H1 (cell line): ENCODE measurements around the gene DMBT1. TPM values are rescaled to one million over a fixed set of nuclear protein-coding genes. Genes with fewer than 3 reads are reported as not detected.

ENCODE experiments used
- CTCF ChIA-PET: fragments of 300-600 bp; sonication (Branson Sonifier 250); formaldehyde crosslinking; loops from one replicate; lab custom pipeline; 2021; ENCODE audit not compliant: partially characterized antibody; lab: Charles Lee
- POLR2A ChIA-PET: fragments of 300-600 bp; sonication (Branson Sonifier 250); formaldehyde crosslinking; loops from one replicate; lab custom pipeline; 2021; ENCODE audit warnings: inconsistent platforms; ENCODE audit not compliant: partially characterized antibody; lab: Charles Lee
- DNase-seq, 2 experiments: peaks; one replicate each; pipeline versions ENCODE4 v3.0.0 to v3.0.0-alpha.2; 2010 to 2022; ENCODE audit warnings: low spot score in 2 of 2, low read depth in 1 of 2, mixed read lengths in 1 of 2
- FAIRE-seq: peaks from 2 replicates; lab custom pipeline; 2011; peaks lifted over from hg19 to GRCh38; lab: Jason Lieb, UNC
- H2AFZ ChIP-seq: 2 replicates; pipeline ENCODE4 v1.8.1; 2012; ENCODE audit warnings: low read length, inconsistent platforms
- H2AK5ac ChIP-seq: 2 replicates; pipeline ENCODE4 v1.6.1; 2013; ENCODE audit warnings: low read depth, low read length
- H2BK120ac ChIP-seq: replicated peaks from 2 replicates; pipeline ENCODE3; 2013; ENCODE audit warnings: low read depth, low read length, inconsistent platforms
- H2BK12ac ChIP-seq: 2 replicates; pipeline ENCODE4 v1.6.1; 2013; ENCODE audit warnings: low read depth, low read length
- H2BK15ac ChIP-seq: 2 replicates; pipeline ENCODE4 v1.6.1; 2013; ENCODE audit warnings: low read length
- H2BK20ac ChIP-seq: 2 replicates; pipeline ENCODE4 v1.6.1; 2013; ENCODE audit warnings: low read length
- H2BK5ac ChIP-seq: 2 replicates; pipeline ENCODE4 v1.6.1; 2013; ENCODE audit warnings: low read depth, low read length
- H3K14ac ChIP-seq: 2 replicates; pipeline ENCODE4 v1.6.1; 2013; ENCODE audit warnings: inconsistent platforms; ENCODE audit not compliant: insufficient read length
- H3K18ac ChIP-seq: 2 replicates; pipeline ENCODE4 v1.6.1; 2013; ENCODE audit warnings: low read length; ENCODE audit errors: extremely low read depth
- H3K23ac ChIP-seq: 2 replicates; pipeline ENCODE4 v1.6.1; 2013; ENCODE audit warnings: inconsistent platforms; ENCODE audit not compliant: insufficient read length
- H3K23me2 ChIP-seq: 2 replicates; pipeline ENCODE4 v1.6.1; 2013; ENCODE audit warnings: low read depth, low read length
- H3K27ac ChIP-seq: 2 replicates; pipeline ENCODE4 v1.6.1; 2011; ENCODE audit warnings: low read depth, low read length, inconsistent platforms
- H3K27me3 ChIP-seq, 4 experiments: replicated peaks in 1 of 4; 1 replicate in 1 of 4; 2 replicates in 3 of 4; pipeline versions ENCODE4 v1.6.1 to v1.8.1; 2011 to 2013; ENCODE audit warnings: low read length in 3 of 4, mild to moderate bottlenecking in 3 of 4, inconsistent platforms in 2 of 4, mixed read lengths in 2 of 4, moderate library complexity in 1 of 4; ENCODE audit not compliant: control insufficient read depth in 3 of 4, insufficient read depth in 3 of 4; ENCODE audit errors: extremely low read depth in 1 of 4
- H3K36me3 ChIP-seq, 4 experiments: 2 replicates each; pipeline versions ENCODE4 v1.6.1 to v1.8.1; 2011 to 2013; ENCODE audit warnings: mild to moderate bottlenecking in 4 of 4, low read length in 3 of 4, moderate library complexity in 2 of 4, control low read depth in 1 of 4, inconsistent platforms in 1 of 4; ENCODE audit not compliant: insufficient read depth in 4 of 4, control insufficient read depth in 2 of 4
- H3K4ac ChIP-seq: replicated peaks from 2 replicates; pipeline ENCODE3; 2013; ENCODE audit warnings: low read length, low read depth, mixed read lengths, inconsistent platforms; ENCODE audit not compliant: insufficient read length
- H3K4me1 ChIP-seq, 4 experiments: replicated peaks in 1 of 4; 1 replicate in 1 of 4; 2 replicates in 3 of 4; pipeline versions ENCODE4 v1.6.1 to v1.8.1; 2011 to 2013; ENCODE audit warnings: low read length in 3 of 4, inconsistent platforms in 2 of 4, mixed read lengths in 1 of 4; ENCODE audit not compliant: insufficient read depth in 4 of 4, control insufficient read depth in 3 of 4
- H3K4me2 ChIP-seq, 2 experiments: 2 replicates each; pipeline versions ENCODE4 v1.6.1 to v1.8.1; 2011 to 2013; ENCODE audit warnings: low read depth in 2 of 2, low read length in 2 of 2, control low read depth in 1 of 2, inconsistent platforms in 1 of 2, mild to moderate bottlenecking in 1 of 2; ENCODE audit not compliant: insufficient read depth in 1 of 2
- H3K4me3 ChIP-seq, 4 experiments: fragments of 200-600, 300-600 bp in 1 of 4; sonication (generic), shearing (Covaris generic), sonication (Bioruptor Twin) in 1 of 4; 2 replicates each; pipeline versions ENCODE4 v1.5.1 to v1.8.1; 2011 to 2016; ENCODE audit warnings: low read length in 4 of 4, low read depth in 3 of 4, control low read depth in 2 of 4, inconsistent platforms in 2 of 4, mild to moderate bottlenecking in 2 of 4, mixed read lengths in 1 of 4, moderate library complexity in 1 of 4; ENCODE audit not compliant: insufficient read depth in 2 of 4; ENCODE audit errors: extremely low read depth in 1 of 4
- H3K56ac ChIP-seq: replicated peaks from 2 replicates; pipeline ENCODE3; 2013; ENCODE audit warnings: low read depth, mild to moderate bottlenecking, mixed read lengths, low read length, inconsistent platforms; ENCODE audit not compliant: insufficient read length
- H3K79me1 ChIP-seq: 2 replicates; pipeline ENCODE4 v1.6.1; 2013; ENCODE audit warnings: low read depth, low read length, control low read depth
- H3K79me2 ChIP-seq, 2 experiments: 2 replicates each; pipeline versions ENCODE4 v1.6.1 to v1.8.1; 2012 to 2013; ENCODE audit warnings: low read length in 2 of 2, mild to moderate bottlenecking in 2 of 2, inconsistent platforms in 1 of 2; ENCODE audit not compliant: insufficient read depth in 2 of 2, control insufficient read depth in 1 of 2
- H3K9ac ChIP-seq, 4 experiments: replicated peaks in 1 of 4; 1 replicate in 1 of 4; 2 replicates in 3 of 4; pipeline versions ENCODE4 v1.6.1 to v1.8.1; 2011 to 2013; ENCODE audit warnings: low read depth in 3 of 4, low read length in 3 of 4, control low read depth in 2 of 4, mild to moderate bottlenecking in 2 of 4, moderate library complexity in 2 of 4, inconsistent platforms in 1 of 4; ENCODE audit errors: extremely low read depth in 1 of 4
- H3K9me3 ChIP-seq, 2 experiments: 2 replicates each; pipeline versions ENCODE4 v1.6.1 to v1.8.1; 2012 to 2013; ENCODE audit warnings: mild to moderate bottlenecking in 2 of 2, moderate library complexity in 2 of 2, control low read depth in 1 of 2, inconsistent platforms in 1 of 2, low read depth in 1 of 2, low read length in 1 of 2, mixed read lengths in 1 of 2; ENCODE audit not compliant: insufficient read depth in 2 of 2
- H4K20me1 ChIP-seq, 2 experiments: replicated peaks in 1 of 2; 2 replicates each; pipeline versions ENCODE3 to v1.8.1; 2011 to 2013; ENCODE audit warnings: inconsistent platforms in 2 of 2, low read length in 2 of 2, mild to moderate bottlenecking in 1 of 2; ENCODE audit not compliant: insufficient read depth in 2 of 2, control insufficient read depth in 1 of 2
- H4K5ac ChIP-seq: 2 replicates; pipeline ENCODE4 v1.6.1; 2013; ENCODE audit warnings: low read length, low read depth, mixed read lengths, inconsistent platforms; ENCODE audit not compliant: insufficient read length
- H4K8ac ChIP-seq: 2 replicates; pipeline ENCODE4 v1.8.0; 2013; ENCODE audit warnings: mild to moderate bottlenecking, moderate library complexity, low read length, inconsistent platforms; ENCODE audit not compliant: insufficient read depth; ENCODE audit errors: extremely low read depth
- H4K91ac ChIP-seq: replicated peaks from 2 replicates; pipeline ENCODE3; 2013; ENCODE audit warnings: low read length, mixed read lengths, inconsistent platforms; ENCODE audit not compliant: insufficient read length
- ATF3 ChIP-seq: IDR thresholded peaks from 2 replicates; pipeline ENCODE4 v1.6.1; 2011; ENCODE audit warnings: low read depth, mild to moderate bottlenecking, low read length; ENCODE audit not compliant: insufficient read depth
- BRCA1 ChIP-seq: IDR thresholded peaks from 2 replicates; pipeline ENCODE4 v1.6.1; 2012; ENCODE audit warnings: low read depth, low read length, improper control_type of control experiment
- CREB1 ChIP-seq: IDR thresholded peaks from 2 replicates; pipeline ENCODE4 v1.6.1; 2012; ENCODE audit warnings: inconsistent platforms
- MAFK ChIP-seq: IDR thresholded peaks from 2 replicates; pipeline ENCODE4 v1.6.1; 2012; ENCODE audit warnings: low read depth, mild to moderate bottlenecking, improper control_type of control experiment, low read length
- NRF1 ChIP-seq: IDR thresholded peaks from 2 replicates; pipeline ENCODE4 v1.6.1; 2011; ENCODE audit warnings: mild to moderate bottlenecking, low read depth, low read length, improper control_type of control experiment
- POLR2A ChIP-seq, 2 experiments: IDR thresholded peaks; 1 replicate in 1 of 2; 2 replicates in 1 of 2; pipeline ENCODE4 v1.6.1; 2011; ENCODE audit warnings: low read depth in 2 of 2, low read length in 2 of 2, mild to moderate bottlenecking in 2 of 2; ENCODE audit errors: control extremely low read depth in 1 of 2
- RBBP5 ChIP-seq: IDR thresholded peaks from 2 replicates; pipeline ENCODE4 v1.7.1; 2012; ENCODE audit warnings: low read depth, mild to moderate bottlenecking, inconsistent platforms, low read length, moderate library complexity, borderline replicate concordance
- RNF2 ChIP-seq: fragments of 200-900, 300-1000 bp; sonication (generic); IDR thresholded peaks from 2 replicates; pipeline ENCODE4 v1.7.1; 2016; ENCODE audit warnings: borderline replicate concordance, low read depth, mild to moderate bottlenecking, antibody characterized with exemption, low read length; ENCODE audit not compliant: poor library complexity, severe bottlenecking; ENCODE audit errors: missing control alignments
- RXRA ChIP-seq: IDR thresholded peaks from 2 replicates; pipeline ENCODE4 v1.6.1; 2011; ENCODE audit warnings: low read depth, mild to moderate bottlenecking, low read length, moderate library complexity; ENCODE audit not compliant: insufficient read depth
- SAP30 ChIP-seq: fragments of 300-600 bp; sonication (generic); IDR thresholded peaks from 2 replicates; pipeline ENCODE4 v1.7.1; 2012; ENCODE audit warnings: low read length, moderate library complexity, mild to moderate bottlenecking, inconsistent platforms; ENCODE audit not compliant: insufficient read depth, insufficient replicate concordance
- SIX5 ChIP-seq: IDR thresholded peaks from 2 replicates; pipeline ENCODE4 v1.6.1; 2011; ENCODE audit warnings: mild to moderate bottlenecking, low read depth, low read length
- SP1 ChIP-seq: IDR thresholded peaks from 2 replicates; pipeline ENCODE4 v1.6.1; 2011; ENCODE audit warnings: low read depth, low read length
- YY1 ChIP-seq: IDR thresholded peaks from 2 replicates; pipeline ENCODE4 v1.6.1; 2011; ENCODE audit warnings: low read depth, mild to moderate bottlenecking, low read length
- ZNF274 ChIP-seq: IDR thresholded peaks from 2 replicates; pipeline ENCODE4 v1.7.0; 2012; ENCODE audit warnings: low read length, borderline replicate concordance; ENCODE audit errors: extremely low read depth
- WGBS, 2 experiments: shearing (Covaris generic) in 1 of 2; methylation state at CpG; one replicate each; pipeline versions ENCODE4 v1.1.6 to v1.1.7; 2013 to 2015; ENCODE audit warnings: low lambda C conversion rate in 2 of 2, mixed read lengths in 2 of 2, inconsistent platforms in 1 of 2, low coverage in 1 of 2, missing lambda C conversion rate in 1 of 2; ENCODE audit not compliant: insufficient replicate concordance in 2 of 2, insufficient coverage in 1 of 2, insufficient read length in 1 of 2; ENCODE audit errors: extremely low coverage in 1 of 2, missing lambda C conversion rate in 1 of 2; 5-methylcytosine and 5-hydroxymethylcytosine counted together
- polyA plus RNA-seq, 7 experiments: library from polyadenylated mRNA; depleted of rRNA in 3 of 7; stranded (reverse) in 5 of 7; unstranded in 2 of 7; fragments of >200 nt in 5 of 7; fragments of 200-250 nt in 2 of 7; gene quantifications; 1 replicate in 5 of 7; 2 replicates in 1 of 7; 4 replicates in 1 of 7; pipeline versions ENCODE4 v1.2.1 to v1.2.3, GENCODE V29; 2011 to 2013; ENCODE audit warnings: missing spikeins in 2 of 7, mixed read lengths in 2 of 7
- total RNA-seq: library from RNA; stranded (reverse); fragmentation: NEBNext Ultra II Directional; extraction: Animal tissue kit (Norgen Biotek cat#: 25700); gene quantifications from 2 replicates; pipeline ENCODE4 v1.2.1, GENCODE V29; 2021

DMBT1 gene
- total and polyA plus RNA-seq, 2 of the 8 experiments (the other 6 are each of a cell fraction or from before 2014, with no cell fraction given), result 0.03 TPM; not detected in 1

GRCh38 chr10:122657729-122658128, 97.2 kb downstream of the DMBT1 start:
- FAIRE-seq (no peak), DNase-seq (no peak)
- Histone ChIP-seq H3K4me3 (no peak overlapping the region), H4K20me1 (no peaks in the 10 kb centered on the region), H4K91ac (no peak overlapping the region), H2BK15ac (no peak overlapping the region), H3K9ac (no peak overlapping the region), H3K4ac (no peak overlapping the region), H2AK5ac (no peak overlapping the region), H3K23ac (no peak overlapping the region), H2BK20ac (no peak overlapping the region), H3K79me2 (no peaks in the 10 kb centered on the region), H3K14ac (no peak overlapping the region), H3K18ac (no peak overlapping the region), H3K23me2 (no peaks in the 10 kb centered on the region), H3K27ac (no peak overlapping the region), H2BK120ac (no peak overlapping the region), H3K4me2 (no peak overlapping the region), H3K56ac (no peak overlapping the region), H3K27me3 (no peaks in the 10 kb centered on the region), H2AFZ (no peak overlapping the region), H3K36me3 (no peaks in the 10 kb centered on the region), H3K79me1 (no peaks in the 10 kb centered on the region), H2BK5ac (no peak overlapping the region), H4K8ac (no peak overlapping the region), H4K5ac (no peak overlapping the region), H2BK12ac (no peak overlapping the region), H3K4me1 (no peaks in the 10 kb centered on the region), H3K9me3 (no peaks in the 10 kb centered on the region)
- ChIA-PET CTCF (interaction anchor here (0.6 to 4.9 kb wide), 3 partner anchors 9 to 395 kb away, joined by 3 to 39 read pairs (median 4); no protein-coding TSS in a partner anchor), POLR2A (no interaction called here)
- WGBS, 2 experiments, result 62% methylated on average over 3 of the region's 3 CpGs; no CpG with 5 or more reads in 1 of the 2 experiments
- TF ChIP-seq RNF2, result no peak
- TF ChIP-seq SIX5, result no peak
- TF ChIP-seq RXRA, result no peak
- TF ChIP-seq RBBP5, result no peak
- no peak for TF ChIP-seq MAFK
- no peak for TF ChIP-seq ATF3
- TF ChIP-seq NRF1, result no peak
- TF ChIP-seq ZNF274, result no peak
- TF ChIP-seq BRCA1, result no peak
- no peak for TF ChIP-seq POLR2A (IDR thresholded peaks at IDR 0.05; ENCODE audit: control extremely low read depth in 1 of 2, low read depth in 2 of 2, low read length in 2 of 2)
- TF ChIP-seq SP1, result no peak
- TF ChIP-seq YY1, result no peak
- no peak for TF ChIP-seq CREB1
- TF ChIP-seq SAP30, result no peak
